Stimulated activated CD4-positive, alpha-beta T cell treated with anti-CD3 and anti-CD28 coated beads, TNF-alpha, amount 100 ng/mL, for 1 hour (primary cell): ENCODE data around the gene ZCCHC2.
A peak's percentile ranks its signal among the peaks of the same experiment; 100 is the strongest.

Experiments
- DNase-seq, 3 donors: peaks; one replicate each; pipeline ENCODE4 v3.0.0-alpha.2; 2020; ENCODE audit warnings: low read depth in 3 of 3, low spot score in 1 of 3

ZCCHC2 gene

DNA sequence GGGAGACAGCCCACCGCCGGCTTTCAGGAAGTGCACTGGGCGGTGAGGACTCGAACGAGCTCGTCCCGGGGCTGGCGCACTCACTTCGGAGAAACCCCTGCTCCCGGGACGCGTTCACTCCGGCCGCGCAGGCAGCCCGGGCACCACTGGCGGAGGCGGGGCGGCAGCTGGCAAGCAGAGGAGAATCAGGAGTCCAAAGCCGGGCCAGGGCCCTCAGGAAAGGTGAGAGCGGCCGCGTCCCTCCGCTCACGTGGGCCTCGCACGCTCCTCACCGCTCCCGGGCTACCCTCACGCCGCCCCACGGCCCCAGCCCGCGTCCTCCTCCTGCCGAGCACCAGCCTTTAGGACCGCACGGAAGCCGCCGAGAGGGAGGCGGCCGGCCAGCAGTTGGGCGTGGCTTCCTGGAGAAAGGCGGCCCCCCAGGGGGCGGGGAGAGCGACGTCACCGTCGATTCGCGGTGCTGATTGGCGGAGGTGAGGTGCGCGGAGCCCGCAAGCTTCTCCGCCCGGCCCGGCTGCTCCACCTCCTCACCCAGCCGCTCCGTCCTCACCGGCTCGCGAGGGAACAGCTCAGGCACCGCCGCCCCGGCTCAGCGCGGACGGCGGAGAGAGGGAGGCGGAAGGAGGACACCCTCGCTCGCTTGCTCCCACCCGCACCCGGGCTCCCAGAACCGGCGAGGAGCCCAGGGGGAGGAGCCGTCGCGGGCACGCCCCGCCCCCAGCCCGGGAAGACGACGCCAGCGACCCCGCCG, at the start of gene ZCCHC2:
TSS of gene ZCCHC2 (plus strand) at position 522 of the 751 bp plus-strand sequence. CDS start 400 bp downstream, outside the sequence.
- peak; percentile 91 to 99 (median 98) for DNase-seq

DNA sequence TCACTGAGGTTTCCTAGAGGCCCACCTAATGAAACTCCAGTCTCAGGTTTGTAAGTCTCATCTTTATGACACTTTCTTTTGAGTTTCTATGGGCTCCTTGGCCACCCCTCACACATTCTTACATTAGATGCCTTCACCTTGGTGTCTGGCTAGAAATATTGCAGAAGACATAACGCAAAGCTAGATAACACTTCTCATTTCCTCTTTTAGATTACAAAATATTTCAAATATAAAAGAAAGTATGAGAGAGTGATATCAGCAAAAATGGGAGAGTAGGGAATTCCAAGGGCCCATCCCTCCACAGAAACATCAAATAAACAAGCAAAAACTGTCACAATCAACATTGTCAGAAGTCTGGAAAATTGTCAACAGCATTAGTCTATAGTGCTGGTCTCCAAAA, 43.3 kb upstream of the ZCCHC2 start:
- no peak for DNase-seq

DNA sequence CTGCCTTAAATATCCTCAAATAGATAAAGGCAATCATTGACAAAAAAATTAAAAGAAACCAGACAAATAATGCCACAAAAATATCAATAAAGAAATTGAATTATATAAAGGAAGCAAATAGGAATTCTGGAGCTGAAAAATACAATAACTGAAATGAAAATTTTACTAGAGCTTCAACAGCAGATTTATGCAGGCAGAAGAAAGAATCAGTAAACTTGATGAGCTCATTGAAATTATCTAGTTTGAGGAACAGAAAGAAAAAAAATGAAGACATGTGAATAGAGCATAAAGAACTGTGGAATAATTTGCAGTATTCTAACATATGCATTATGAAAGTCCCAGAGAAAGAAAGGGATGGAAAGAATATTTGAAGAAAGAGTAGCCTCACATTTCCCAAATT, 41.9 kb upstream of the ZCCHC2 start:
- no peak for DNase-seq

DNA sequence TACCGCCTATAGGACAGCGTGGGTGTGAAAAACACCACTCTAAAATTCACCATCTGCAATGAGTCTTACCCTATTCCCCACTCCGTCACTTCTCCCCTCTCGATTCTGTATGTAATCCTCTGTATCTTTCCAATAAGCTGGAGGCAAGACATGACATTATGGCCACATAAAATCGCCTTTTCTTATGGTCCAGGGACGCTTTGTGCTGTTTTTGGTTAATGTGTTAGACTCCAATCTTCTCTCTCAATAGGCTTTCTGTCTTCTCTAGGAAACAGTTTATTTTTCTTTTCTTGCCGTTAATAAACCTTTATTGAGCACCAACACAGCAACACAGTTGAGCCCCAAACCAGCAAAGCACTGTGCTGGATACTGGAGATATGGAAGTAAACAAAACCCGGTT, 37.9 kb upstream of the ZCCHC2 start:
- DNase-seq, result no peak

DNA sequence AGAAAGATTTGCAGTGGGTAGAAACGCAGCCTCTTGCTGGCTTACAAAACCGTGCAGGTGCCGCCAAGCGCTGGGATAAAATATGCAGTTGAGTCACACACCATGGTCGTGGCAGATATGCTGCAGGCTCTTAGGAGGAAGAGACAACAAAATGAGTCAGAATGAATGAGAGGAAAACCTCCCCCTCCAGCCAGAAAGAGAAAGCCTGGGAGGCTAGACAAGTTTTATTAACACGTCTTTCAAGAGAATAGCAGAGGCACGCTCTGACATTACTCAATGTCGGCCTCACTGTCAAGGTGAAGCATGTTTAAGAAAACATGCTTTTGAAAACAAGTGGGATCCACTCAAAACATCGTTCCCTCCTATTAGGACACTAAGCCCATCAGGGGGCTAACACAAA, 37.1 kb upstream of the ZCCHC2 start:
- DNase-seq, result no peak

DNA sequence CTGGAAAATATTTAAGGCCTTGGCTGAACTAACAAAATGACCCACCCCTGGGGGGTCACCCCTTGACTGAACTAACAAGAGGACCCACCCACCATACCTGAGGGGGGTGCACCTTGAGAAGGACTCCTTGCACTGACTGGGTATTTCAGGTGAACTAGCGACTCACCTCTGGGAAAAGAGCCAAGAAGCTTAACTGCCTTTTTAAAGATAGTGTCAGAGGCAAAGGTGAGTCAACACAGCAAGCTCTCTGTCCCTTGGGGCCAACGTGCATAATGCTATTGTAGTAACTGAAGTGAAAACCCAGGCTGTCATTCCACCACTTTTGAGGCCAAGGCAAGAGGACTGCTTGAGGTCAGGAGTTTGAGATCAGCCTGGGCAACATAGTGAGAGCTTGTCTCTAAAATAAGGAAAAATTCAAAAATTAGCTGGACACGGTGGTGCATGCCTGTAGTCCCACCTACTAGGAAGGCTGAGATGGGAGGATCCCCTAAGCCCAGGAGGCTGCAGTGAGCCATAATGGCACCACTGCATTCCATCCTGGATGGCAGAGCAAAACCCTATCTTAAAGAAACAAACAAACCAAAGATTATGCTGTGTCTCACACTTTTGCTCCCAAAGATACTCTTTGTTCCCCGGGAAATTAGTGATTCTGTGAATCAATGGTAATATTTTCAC, 36.4 kb upstream of the ZCCHC2 start:
- DNase-seq, result no peak

DNA sequence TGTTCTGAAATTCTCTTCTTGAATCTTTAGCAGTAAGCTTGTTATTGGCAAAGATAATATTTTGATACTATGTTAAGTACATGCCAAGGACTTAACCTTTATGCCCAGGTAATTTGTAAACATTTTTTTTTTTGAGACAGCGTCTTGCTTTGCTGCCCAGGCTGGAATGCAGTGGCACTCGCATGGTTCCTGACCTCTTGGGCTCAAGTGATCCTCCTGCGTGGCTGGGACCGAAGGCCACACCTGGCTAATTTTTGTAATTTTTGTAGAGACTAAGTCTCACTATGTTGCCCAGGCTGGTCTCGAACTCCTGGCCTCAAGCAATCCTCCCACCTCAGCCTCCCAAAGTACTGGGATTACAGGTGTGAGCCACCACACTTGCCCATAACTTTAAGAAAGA, 35.7 kb upstream of the ZCCHC2 start:
- DNase-seq, result no peak

DNA sequence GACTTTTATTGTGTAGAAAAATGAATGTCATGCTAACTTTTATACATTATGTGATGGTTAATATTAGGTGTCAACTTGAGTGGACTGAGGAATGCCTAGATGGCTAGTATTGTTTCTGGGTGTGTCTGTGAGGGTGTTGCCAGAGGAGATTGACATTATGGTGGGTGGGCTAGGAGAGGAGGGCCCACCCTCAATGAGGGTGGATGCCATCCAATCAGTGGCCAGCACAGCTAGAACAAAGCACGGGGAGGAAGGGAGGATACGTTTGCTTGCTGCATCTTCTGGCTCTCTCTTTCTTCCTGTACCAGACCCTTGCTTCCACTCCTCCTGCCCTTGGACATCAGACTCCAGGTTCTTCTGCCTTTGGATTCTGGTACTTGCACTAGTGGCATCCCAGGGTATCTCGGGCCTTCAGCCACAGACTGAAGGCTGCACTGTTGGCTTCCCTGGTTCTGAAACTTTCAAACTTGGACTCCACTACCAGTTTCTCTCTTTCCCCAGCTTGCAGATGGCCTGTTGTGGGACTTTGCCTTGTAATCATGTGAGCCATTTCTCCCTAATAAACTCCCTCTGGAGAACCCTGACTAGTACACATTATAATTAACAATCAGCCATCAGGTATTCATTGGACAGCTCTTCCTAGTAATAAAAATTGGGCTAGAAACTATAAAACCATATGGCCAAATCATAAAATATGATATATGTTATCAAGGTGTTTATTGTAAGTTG, 31.7 kb upstream of the ZCCHC2 start:
- DNase-seq, result no peak

DNA sequence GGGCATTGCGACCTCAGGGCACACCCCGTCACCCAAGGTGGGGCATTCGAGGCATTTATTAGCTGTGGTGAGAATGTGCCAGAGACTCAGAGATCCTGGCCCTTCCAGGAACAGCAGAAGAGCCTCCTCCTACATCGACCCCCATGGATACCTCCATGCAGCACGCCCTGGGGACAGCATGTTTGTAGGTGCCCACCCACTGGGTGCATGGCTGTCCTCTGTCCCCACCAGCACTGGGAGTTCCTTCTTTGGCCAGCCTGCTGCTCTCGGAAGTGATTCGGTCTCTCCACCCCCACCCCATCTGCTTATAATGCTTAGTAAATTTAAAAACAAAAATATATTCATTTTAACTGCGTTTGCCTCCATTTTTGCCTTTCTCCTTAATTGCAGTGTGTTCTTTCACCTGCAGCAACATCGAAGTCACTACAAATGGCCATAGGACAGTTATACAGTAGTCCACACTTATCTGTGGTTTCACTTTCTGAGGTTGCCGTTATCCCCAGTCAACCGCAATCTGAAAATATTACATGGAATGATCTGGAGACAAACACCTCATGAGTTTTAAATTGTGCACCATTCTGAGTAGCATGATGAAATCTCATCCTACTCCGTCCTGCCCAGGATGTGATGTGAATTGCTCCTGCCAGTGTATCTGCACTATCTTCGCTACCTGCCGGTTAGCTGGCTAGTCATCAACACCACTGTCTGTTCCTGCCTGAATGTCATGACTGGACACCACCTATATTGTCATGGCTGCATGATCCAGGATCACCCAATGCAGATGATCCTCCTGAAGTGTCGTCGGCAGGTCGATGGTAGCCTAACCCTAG, 29.6 kb upstream of the ZCCHC2 start:
- no peak for DNase-seq

DNA sequence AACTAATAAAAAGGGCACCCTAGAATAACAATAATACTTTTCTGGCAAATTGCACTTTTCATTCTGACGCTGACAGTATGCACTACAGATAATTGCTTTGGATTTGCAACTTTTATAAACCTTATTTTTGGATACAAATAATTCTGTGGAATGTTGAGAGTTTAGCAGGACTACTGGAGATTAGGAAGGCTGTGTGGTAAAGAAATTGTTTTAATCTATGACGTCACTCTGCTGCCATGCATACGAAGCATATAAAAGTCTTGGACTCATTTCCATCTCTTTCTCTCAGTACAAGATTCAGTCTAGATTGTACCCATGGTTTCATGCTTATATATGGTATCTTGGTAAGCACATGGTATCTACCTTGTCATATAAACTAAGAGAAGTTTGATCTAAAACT, 28.1 kb upstream of the ZCCHC2 start:
- no peak for DNase-seq

DNA sequence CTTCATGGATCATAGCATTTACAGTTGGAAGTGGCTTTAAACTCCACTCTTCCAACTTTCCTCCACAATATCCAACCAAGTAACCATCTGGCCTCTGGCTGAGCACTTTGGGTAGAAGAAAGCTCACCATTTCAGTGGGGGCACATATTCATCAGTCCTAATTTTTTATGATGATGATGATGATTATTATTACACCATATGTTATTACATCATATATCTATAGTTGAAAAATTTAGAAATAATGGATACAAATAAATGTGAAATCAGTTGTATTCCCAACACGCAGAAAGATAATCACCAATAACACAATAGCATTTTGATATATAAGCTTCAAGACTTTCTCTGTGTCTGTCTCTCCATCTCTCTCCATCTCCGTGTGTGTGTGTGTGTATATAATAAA, 26.6 kb upstream of the ZCCHC2 start:
- DNase-seq, result no peak

DNA sequence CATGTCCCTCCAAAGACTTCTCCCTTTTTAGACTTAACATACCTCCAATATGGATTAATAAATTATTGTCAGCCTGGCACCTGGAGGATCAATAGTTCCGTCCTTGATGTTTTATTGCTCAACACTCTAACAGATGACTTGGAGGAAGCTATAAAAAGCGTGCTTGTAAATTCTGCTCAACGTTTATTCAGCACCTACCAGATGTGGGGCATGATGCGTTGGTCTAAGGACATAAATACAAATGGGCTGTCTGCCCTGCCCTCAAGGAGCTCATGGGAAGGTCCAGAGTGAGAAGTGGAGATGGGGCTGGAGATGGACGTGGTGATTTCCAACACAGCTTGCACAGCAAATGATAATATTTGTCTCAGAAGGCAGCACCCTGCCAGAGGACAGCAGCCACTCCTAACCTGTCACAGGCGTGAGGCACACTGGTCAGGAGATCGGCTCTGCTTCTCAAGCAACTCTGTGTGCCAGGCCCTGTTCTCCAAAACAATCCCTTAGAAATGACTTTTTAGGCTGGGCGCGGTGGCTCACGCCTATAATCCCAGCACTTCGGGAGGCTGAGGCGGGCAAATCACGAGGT, 25.5 kb upstream of the ZCCHC2 start:
- no peak for DNase-seq

DNA sequence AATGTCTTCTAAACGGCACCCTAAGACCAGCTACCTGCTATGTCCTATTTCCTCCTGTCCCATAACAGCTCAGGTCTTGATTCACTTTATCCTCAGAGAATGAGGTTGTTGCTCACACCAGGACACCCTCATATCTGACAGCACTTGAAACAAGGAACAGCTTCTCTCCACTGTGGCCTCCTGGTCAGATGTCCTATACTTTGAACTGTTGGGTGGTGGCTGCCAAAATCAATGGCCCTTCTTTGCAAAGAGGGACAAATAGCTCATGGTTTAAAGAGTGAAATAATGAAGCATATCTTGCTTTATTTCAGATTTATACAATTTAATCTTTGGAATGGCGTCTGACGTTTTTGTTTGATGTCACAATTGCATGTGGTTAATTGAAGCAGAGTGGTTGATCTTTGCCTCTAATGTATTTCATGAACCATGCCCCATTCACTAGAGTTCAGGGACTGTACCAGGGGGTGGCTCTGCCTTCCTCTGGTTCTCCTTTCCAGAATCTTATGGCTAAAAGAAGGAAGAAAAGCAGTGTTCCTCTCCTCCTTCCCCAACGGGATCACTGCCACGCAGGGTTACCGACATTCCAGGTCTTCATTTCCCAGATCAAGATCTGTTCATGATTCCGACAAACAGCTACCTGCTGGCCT, 24.1 kb upstream of the ZCCHC2 start:
- DNase-seq, result no peak

DNA sequence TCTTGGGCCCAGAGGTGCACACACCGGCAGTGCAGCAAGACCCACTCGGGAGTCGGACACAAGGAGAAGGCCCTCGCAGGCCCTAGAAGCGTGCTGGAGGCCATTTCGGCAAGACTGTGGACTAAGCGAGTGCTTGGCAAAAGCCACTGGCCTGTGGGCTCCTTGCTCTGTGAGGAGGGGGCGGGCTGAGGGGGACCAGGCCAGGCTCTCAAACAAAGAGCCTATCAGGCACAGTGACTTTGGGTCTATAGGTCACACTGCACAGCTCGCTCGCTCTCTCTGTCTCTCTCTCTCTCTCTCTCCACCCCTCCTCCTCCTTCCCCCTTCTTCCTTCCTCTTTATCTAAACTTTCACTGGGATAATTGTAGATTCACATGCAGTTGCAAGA, 23.6 kb upstream of the ZCCHC2 start:
- no peak for DNase-seq

DNA sequence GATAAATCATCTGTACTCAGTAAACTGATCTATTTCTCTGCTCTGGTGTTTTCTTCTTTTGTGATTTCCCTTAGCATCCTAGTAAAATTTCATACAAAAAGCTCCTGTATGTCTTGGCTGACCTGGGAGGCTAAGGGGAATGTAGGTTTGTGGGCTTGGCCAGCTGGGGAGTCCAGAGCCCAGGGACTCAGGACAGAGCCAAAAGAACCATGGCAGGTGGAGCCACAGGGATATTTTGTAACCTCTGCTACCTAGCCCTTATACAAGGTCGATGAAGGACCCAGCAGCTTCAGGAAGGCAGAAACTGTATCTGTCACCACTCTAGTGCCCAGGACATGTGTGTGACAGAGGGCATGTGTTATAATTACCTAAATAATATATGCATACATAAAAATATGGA, 22.7 kb upstream of the ZCCHC2 start:
- DNase-seq, result no peak

DNA sequence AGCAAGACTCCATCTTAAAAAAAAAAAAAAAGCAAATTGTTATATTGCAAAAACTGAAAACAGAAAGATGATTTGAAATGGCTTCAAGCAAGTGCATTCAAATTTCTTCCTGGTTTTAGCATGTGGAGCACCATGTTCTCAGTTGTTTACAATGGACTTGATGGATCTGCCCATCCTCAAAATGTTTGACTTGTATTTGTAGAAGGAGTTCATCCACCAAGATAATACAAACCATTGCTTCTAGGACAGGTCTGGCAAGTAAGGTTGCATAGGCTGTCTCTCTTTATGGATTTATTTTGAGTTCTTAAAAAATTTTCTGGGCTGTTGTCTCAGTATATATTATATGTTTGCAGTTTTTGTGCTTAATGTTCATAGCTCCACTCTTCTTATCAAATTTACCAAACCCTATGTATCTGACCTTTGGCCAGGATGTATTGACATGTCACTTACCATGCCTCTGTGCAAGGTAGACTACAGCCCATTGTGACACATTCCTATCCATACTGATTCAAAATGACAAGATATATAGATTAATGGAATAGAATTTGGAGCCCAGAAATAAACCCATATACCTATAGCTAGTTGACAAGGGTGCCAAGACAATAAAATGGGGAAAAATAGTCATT, 21.7 kb upstream of the ZCCHC2 start:
- no peak for DNase-seq

DNA sequence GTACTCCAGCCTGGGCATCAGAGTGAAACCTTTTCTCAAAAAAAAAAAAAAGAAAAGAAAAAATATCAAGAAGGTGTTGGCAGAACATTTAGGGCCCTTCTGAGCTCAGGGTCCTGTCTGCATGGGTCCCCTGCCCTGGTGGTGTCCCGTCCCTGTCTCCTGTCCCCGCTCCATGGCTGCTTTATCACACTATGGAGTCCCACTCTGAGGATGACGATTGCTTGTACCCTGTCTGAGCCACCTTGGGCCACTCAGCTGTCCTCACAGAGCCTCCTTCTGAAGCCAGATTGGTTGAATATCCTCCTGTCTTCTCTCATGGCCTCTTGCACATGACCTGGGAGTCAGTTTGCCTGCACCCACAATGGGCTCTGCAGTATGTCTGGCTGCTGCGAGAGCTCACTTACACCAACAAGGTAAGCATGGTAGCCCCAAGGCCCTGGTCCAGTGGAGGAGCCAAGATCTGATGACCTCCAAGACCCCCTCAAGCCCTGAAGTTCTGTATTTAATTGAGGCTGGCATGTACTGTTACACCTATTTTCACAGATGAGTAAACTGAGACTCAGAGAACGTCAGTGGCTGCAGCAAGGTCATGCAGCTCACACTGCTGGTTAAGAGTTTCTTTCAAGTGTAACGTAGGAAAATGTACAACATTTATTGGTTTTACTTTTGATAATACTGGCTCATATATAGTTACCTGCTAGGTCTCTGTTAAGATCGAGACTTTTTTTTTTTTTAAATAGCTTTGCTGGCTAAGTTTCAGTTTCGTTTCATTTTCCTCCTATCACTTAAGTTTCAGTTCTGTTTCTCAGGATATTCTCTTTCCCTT, 16.9 kb upstream of the ZCCHC2 start:
- no peak for DNase-seq

DNA sequence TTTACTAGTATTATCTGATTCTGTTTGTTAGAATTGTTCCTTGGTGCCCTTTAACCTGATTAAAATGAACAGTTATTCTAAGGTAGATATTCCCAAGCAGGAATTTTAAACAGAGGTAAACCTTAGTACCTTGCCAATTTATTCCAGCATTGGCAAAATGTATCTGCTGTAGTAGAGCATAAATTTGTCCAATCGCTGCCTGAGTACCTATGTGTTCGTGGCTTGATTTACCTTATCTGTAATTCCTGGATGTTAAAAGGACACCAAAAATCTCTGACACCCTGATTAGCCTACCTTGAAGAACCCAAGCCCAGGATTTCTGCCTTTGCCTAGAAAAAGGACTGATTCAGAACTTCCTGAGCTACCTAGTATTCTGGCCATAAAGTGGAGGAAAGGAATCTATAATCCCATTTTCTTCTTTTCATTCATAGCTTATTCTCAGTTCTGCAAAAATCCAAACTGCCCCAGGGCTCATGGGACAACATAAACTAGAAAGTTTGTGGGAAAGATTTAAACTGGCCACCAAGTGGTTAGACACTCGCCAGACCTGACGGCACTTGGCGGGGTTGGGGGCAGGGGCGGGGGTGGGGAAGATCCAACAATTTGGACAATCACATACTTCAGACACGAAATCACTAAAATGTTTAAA, 16.2 kb upstream of the ZCCHC2 start:
- DNase-seq, result no peak

DNA sequence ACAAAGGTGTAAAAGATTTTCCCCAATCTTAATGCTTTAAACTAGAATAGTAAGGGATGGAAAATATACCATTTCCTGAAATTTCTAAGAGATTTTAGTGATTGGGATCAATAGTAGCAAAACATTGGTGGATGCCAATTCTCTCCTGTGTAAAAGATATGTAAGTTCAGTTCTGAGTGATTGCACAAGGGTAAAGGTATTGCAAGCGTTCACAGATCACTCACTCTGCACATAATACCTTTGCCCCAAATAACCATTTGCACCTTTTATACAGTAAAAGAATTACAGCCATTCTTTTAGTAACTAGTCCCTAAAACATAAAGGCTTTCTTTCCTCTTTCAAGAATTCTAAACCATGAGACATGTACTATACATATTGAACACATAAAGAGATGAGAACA, 13.0 kb upstream of the ZCCHC2 start:
- no peak for DNase-seq
